H1 (cell line): Measurements from ENCODE around the gene KIF26A. TPM values are rescaled to one million over a fixed set of nuclear protein-coding genes. Genes with fewer than 3 reads are reported as not detected.

Experiments
- CTCF ChIA-PET: fragments of 300-600 bp; sonication (Branson Sonifier 250); formaldehyde crosslinking; loops from one replicate; lab custom pipeline; 2021; ENCODE audit not compliant: partially characterized antibody; lab: Charles Lee
- POLR2A ChIA-PET: fragments of 300-600 bp; sonication (Branson Sonifier 250); formaldehyde crosslinking; loops from one replicate; lab custom pipeline; 2021; ENCODE audit warnings: inconsistent platforms; ENCODE audit not compliant: partially characterized antibody; lab: Charles Lee
- DNase-seq, 2 experiments: peaks; one replicate each; pipeline versions ENCODE4 v3.0.0 to v3.0.0-alpha.2; 2010 to 2022; ENCODE audit warnings: low spot score in 2 of 2, low read depth in 1 of 2, mixed read lengths in 1 of 2
- FAIRE-seq: peaks from 2 replicates; lab custom pipeline; 2011; peaks lifted over from hg19 to GRCh38; lab: Jason Lieb, UNC
- H2AFZ ChIP-seq: 2 replicates; pipeline ENCODE4 v1.8.1; 2012; ENCODE audit warnings: low read length, inconsistent platforms
- H2AK5ac ChIP-seq: 2 replicates; pipeline ENCODE4 v1.6.1; 2013; ENCODE audit warnings: low read depth, low read length
- H2BK120ac ChIP-seq: replicated peaks from 2 replicates; pipeline ENCODE3; 2013; ENCODE audit warnings: low read depth, low read length, inconsistent platforms
- H2BK12ac ChIP-seq: 2 replicates; pipeline ENCODE4 v1.6.1; 2013; ENCODE audit warnings: low read depth, low read length
- H2BK15ac ChIP-seq: 2 replicates; pipeline ENCODE4 v1.6.1; 2013; ENCODE audit warnings: low read length
- H2BK20ac ChIP-seq: 2 replicates; pipeline ENCODE4 v1.6.1; 2013; ENCODE audit warnings: low read length
- H2BK5ac ChIP-seq: 2 replicates; pipeline ENCODE4 v1.6.1; 2013; ENCODE audit warnings: low read depth, low read length
- H3K14ac ChIP-seq: 2 replicates; pipeline ENCODE4 v1.6.1; 2013; ENCODE audit warnings: inconsistent platforms; ENCODE audit not compliant: insufficient read length
- H3K18ac ChIP-seq: 2 replicates; pipeline ENCODE4 v1.6.1; 2013; ENCODE audit warnings: low read length; ENCODE audit errors: extremely low read depth
- H3K23ac ChIP-seq: 2 replicates; pipeline ENCODE4 v1.6.1; 2013; ENCODE audit warnings: inconsistent platforms; ENCODE audit not compliant: insufficient read length
- H3K23me2 ChIP-seq: 2 replicates; pipeline ENCODE4 v1.6.1; 2013; ENCODE audit warnings: low read depth, low read length
- H3K27ac ChIP-seq: 2 replicates; pipeline ENCODE4 v1.6.1; 2011; ENCODE audit warnings: low read depth, low read length, inconsistent platforms
- H3K27me3 ChIP-seq, 4 experiments: replicated peaks in 1 of 4; 1 replicate in 1 of 4; 2 replicates in 3 of 4; pipeline versions ENCODE4 v1.6.1 to v1.8.1; 2011 to 2013; ENCODE audit warnings: low read length in 3 of 4, mild to moderate bottlenecking in 3 of 4, inconsistent platforms in 2 of 4, mixed read lengths in 2 of 4, moderate library complexity in 1 of 4; ENCODE audit not compliant: control insufficient read depth in 3 of 4, insufficient read depth in 3 of 4; ENCODE audit errors: extremely low read depth in 1 of 4
- H3K36me3 ChIP-seq, 4 experiments: 2 replicates each; pipeline versions ENCODE4 v1.6.1 to v1.8.1; 2011 to 2013; ENCODE audit warnings: mild to moderate bottlenecking in 4 of 4, low read length in 3 of 4, moderate library complexity in 2 of 4, control low read depth in 1 of 4, inconsistent platforms in 1 of 4; ENCODE audit not compliant: insufficient read depth in 4 of 4, control insufficient read depth in 2 of 4
- H3K4ac ChIP-seq: replicated peaks from 2 replicates; pipeline ENCODE3; 2013; ENCODE audit warnings: low read length, low read depth, mixed read lengths, inconsistent platforms; ENCODE audit not compliant: insufficient read length
- H3K4me1 ChIP-seq, 4 experiments: replicated peaks in 1 of 4; 1 replicate in 1 of 4; 2 replicates in 3 of 4; pipeline versions ENCODE4 v1.6.1 to v1.8.1; 2011 to 2013; ENCODE audit warnings: low read length in 3 of 4, inconsistent platforms in 2 of 4, mixed read lengths in 1 of 4; ENCODE audit not compliant: insufficient read depth in 4 of 4, control insufficient read depth in 3 of 4
- H3K4me2 ChIP-seq, 2 experiments: 2 replicates each; pipeline versions ENCODE4 v1.6.1 to v1.8.1; 2011 to 2013; ENCODE audit warnings: low read depth in 2 of 2, low read length in 2 of 2, control low read depth in 1 of 2, inconsistent platforms in 1 of 2, mild to moderate bottlenecking in 1 of 2; ENCODE audit not compliant: insufficient read depth in 1 of 2
- H3K4me3 ChIP-seq, 4 experiments: fragments of 200-600, 300-600 bp in 1 of 4; sonication (generic), shearing (Covaris generic), sonication (Bioruptor Twin) in 1 of 4; 2 replicates each; pipeline versions ENCODE4 v1.5.1 to v1.8.1; 2011 to 2016; ENCODE audit warnings: low read length in 4 of 4, low read depth in 3 of 4, control low read depth in 2 of 4, inconsistent platforms in 2 of 4, mild to moderate bottlenecking in 2 of 4, mixed read lengths in 1 of 4, moderate library complexity in 1 of 4; ENCODE audit not compliant: insufficient read depth in 2 of 4; ENCODE audit errors: extremely low read depth in 1 of 4
- H3K56ac ChIP-seq: replicated peaks from 2 replicates; pipeline ENCODE3; 2013; ENCODE audit warnings: low read depth, mild to moderate bottlenecking, mixed read lengths, low read length, inconsistent platforms; ENCODE audit not compliant: insufficient read length
- H3K79me1 ChIP-seq: 2 replicates; pipeline ENCODE4 v1.6.1; 2013; ENCODE audit warnings: low read depth, low read length, control low read depth
- H3K79me2 ChIP-seq, 2 experiments: 2 replicates each; pipeline versions ENCODE4 v1.6.1 to v1.8.1; 2012 to 2013; ENCODE audit warnings: low read length in 2 of 2, mild to moderate bottlenecking in 2 of 2, inconsistent platforms in 1 of 2; ENCODE audit not compliant: insufficient read depth in 2 of 2, control insufficient read depth in 1 of 2
- H3K9ac ChIP-seq, 4 experiments: replicated peaks in 1 of 4; 1 replicate in 1 of 4; 2 replicates in 3 of 4; pipeline versions ENCODE4 v1.6.1 to v1.8.1; 2011 to 2013; ENCODE audit warnings: low read depth in 3 of 4, low read length in 3 of 4, control low read depth in 2 of 4, mild to moderate bottlenecking in 2 of 4, moderate library complexity in 2 of 4, inconsistent platforms in 1 of 4; ENCODE audit errors: extremely low read depth in 1 of 4
- H3K9me3 ChIP-seq, 2 experiments: 2 replicates each; pipeline versions ENCODE4 v1.6.1 to v1.8.1; 2012 to 2013; ENCODE audit warnings: mild to moderate bottlenecking in 2 of 2, moderate library complexity in 2 of 2, control low read depth in 1 of 2, inconsistent platforms in 1 of 2, low read depth in 1 of 2, low read length in 1 of 2, mixed read lengths in 1 of 2; ENCODE audit not compliant: insufficient read depth in 2 of 2
- H4K20me1 ChIP-seq, 2 experiments: replicated peaks in 1 of 2; 2 replicates each; pipeline versions ENCODE3 to v1.8.1; 2011 to 2013; ENCODE audit warnings: inconsistent platforms in 2 of 2, low read length in 2 of 2, mild to moderate bottlenecking in 1 of 2; ENCODE audit not compliant: insufficient read depth in 2 of 2, control insufficient read depth in 1 of 2
- H4K5ac ChIP-seq: 2 replicates; pipeline ENCODE4 v1.6.1; 2013; ENCODE audit warnings: low read length, low read depth, mixed read lengths, inconsistent platforms; ENCODE audit not compliant: insufficient read length
- H4K8ac ChIP-seq: 2 replicates; pipeline ENCODE4 v1.8.0; 2013; ENCODE audit warnings: mild to moderate bottlenecking, moderate library complexity, low read length, inconsistent platforms; ENCODE audit not compliant: insufficient read depth; ENCODE audit errors: extremely low read depth
- H4K91ac ChIP-seq: replicated peaks from 2 replicates; pipeline ENCODE3; 2013; ENCODE audit warnings: low read length, mixed read lengths, inconsistent platforms; ENCODE audit not compliant: insufficient read length
- TAF1 ChIP-seq: IDR thresholded peaks from 2 replicates; pipeline ENCODE4 v1.6.1; 2011; ENCODE audit warnings: mild to moderate bottlenecking, low read depth, low read length
- TCF12 ChIP-seq: IDR thresholded peaks from 2 replicates; pipeline ENCODE4 v1.6.1; 2011; ENCODE audit warnings: low read depth, mild to moderate bottlenecking, low read length
- WGBS, 2 experiments: shearing (Covaris generic) in 1 of 2; methylation state at CpG; one replicate each; pipeline versions ENCODE4 v1.1.6 to v1.1.7; 2013 to 2015; ENCODE audit warnings: low lambda C conversion rate in 2 of 2, mixed read lengths in 2 of 2, inconsistent platforms in 1 of 2, low coverage in 1 of 2, missing lambda C conversion rate in 1 of 2; ENCODE audit not compliant: insufficient replicate concordance in 2 of 2, insufficient coverage in 1 of 2, insufficient read length in 1 of 2; ENCODE audit errors: extremely low coverage in 1 of 2, missing lambda C conversion rate in 1 of 2; 5-methylcytosine and 5-hydroxymethylcytosine counted together
- polyA plus RNA-seq, 7 experiments: library from polyadenylated mRNA; depleted of rRNA in 3 of 7; stranded (reverse) in 5 of 7; unstranded in 2 of 7; fragments of >200 nt in 5 of 7; fragments of 200-250 nt in 2 of 7; gene quantifications; 1 replicate in 5 of 7; 2 replicates in 1 of 7; 4 replicates in 1 of 7; pipeline versions ENCODE4 v1.2.1 to v1.2.3, GENCODE V29; 2011 to 2013; ENCODE audit warnings: missing spikeins in 2 of 7, mixed read lengths in 2 of 7
- total RNA-seq: library from RNA; stranded (reverse); fragmentation: NEBNext Ultra II Directional; extraction: Animal tissue kit (Norgen Biotek cat#: 25700); gene quantifications from 2 replicates; pipeline ENCODE4 v1.2.1, GENCODE V29; 2021

KIF26A gene
- total and polyA plus RNA-seq, 2 of the 8 experiments (the other 6 are each of a cell fraction or from before 2014, with no cell fraction given), result 11.5 to 41.6 TPM

- Histone ChIP-seq H3K18ac (peak overlapping the region; percentile 19), H3K4me3 (no peak overlapping the region), H4K20me1 (peaks cover 20 to 38% of the 10 kb centered on the region in 2 experiments), H2BK12ac (0 out of 2 replicates have a peak overlapping the region, but pooled peaks have one; percentile 17), H3K27me3 (no peaks in the 10 kb centered on the region), H3K79me1 (peaks cover 23% of the 10 kb centered on the region), H2BK120ac (no peak overlapping the region), H3K56ac (no peak overlapping the region), H3K36me3 (no peaks in the 10 kb centered on the region; a peak in 2 of 8 replicates), H3K14ac (no peak overlapping the region), H3K9me3 (no peaks in the 10 kb centered on the region), H2BK20ac (no peak overlapping the region), H2AFZ (no peak overlapping the region), H3K23me2 (peaks cover 6% of the 10 kb centered on the region; the same call in 1 of the 2 replicates), H2BK15ac (no peak overlapping the region), H3K79me2 (peaks cover 28 to 96% of the 10 kb centered on the region in 2 experiments; a peak in 3 of 4 replicates), H3K23ac (no peak overlapping the region), H3K4me1 (peaks cover 0 to 35% (median 27%) of the 10 kb centered on the region in 4 experiments; a peak in 6 of 7 replicates), H3K9ac (no peak overlapping the region), H3K4ac (no peak overlapping the region), H3K4me2 (no peak overlapping the region), H2BK5ac (no peak overlapping the region), H4K91ac (no peak overlapping the region), H3K27ac (no peak overlapping the region), H2AK5ac (no peak overlapping the region; the same call in 1 of the 2 replicates), H4K5ac (no peak overlapping the region), H4K8ac (no peak overlapping the region)
- CTCF ChIA-PET, result interaction anchor here (0.7 to 3.9 kb wide), 9 partner anchors 11 to 226 kb away, joined by 3 to 16 read pairs (median 3); no protein-coding TSS in a partner anchor
- FAIRE-seq, result no peak
- WGBS, 2 experiments, result 87% methylated on average over 17 of the region's 26 CpGs; no CpG with 5 or more reads in 1 of the 2 experiments
- DNase-seq, result peak in 1 of 2 experiments; percentile 39
- POLR2A ChIA-PET, result interaction anchor here (0.9 kb wide), 1 partner anchor 38 kb away, joined by 4 read pairs; no protein-coding TSS in a partner anchor
- no peak for TF ChIP-seq TAF1
- TF ChIP-seq TCF12, result no peak
Observed at GRCh38 chr14:104143521-104144452, 5.4 kb downstream of the KIF26A start.
